Activated naive CD8-positive, alpha-beta T cell treated with anti-CD3 and anti-CD28 coated beads, Interleukin-2, amount 10 ng/mL, durations not matched to agents 7 days and 5 days (primary cell): ENCODE measurements around the gene ARHGEF1. TPM values are rescaled to one million over a fixed set of nuclear protein-coding genes. Genes with fewer than 3 reads are reported as not detected.

Experiments used
- ATAC-seq: fragments of 150-1000 bp; cut with Tn5 transposase; one replicate; pipeline ENCODE4 v1.10.0; 2021; ENCODE audit warnings: low read depth, moderate library complexity
- POLR2A ChIA-PET: fragments of 350-600 bp; sonication (Branson Sonifier 250); formaldehyde crosslinking; loops from one replicate; lab custom pipeline; 2021; ENCODE audit warnings: antibody characterized with exemption; lab: Charles Lee
- DNase-seq: peaks from one replicate; pipeline ENCODE4 v3.0.0; 2021
- H3K27ac Mint-ChIP-seq: one replicate; pipeline ENCODE4 v1.8.0; 2022; ENCODE audit warnings: mild to moderate bottlenecking, mixed read lengths
- H3K27me3 Mint-ChIP-seq: one replicate; pipeline ENCODE4 v1.8.0; 2022; ENCODE audit warnings: mild to moderate bottlenecking, moderate library complexity, mixed read lengths
- H3K36me3 Mint-ChIP-seq: one replicate; pipeline ENCODE4 v1.8.0; 2021; ENCODE audit warnings: mild to moderate bottlenecking, mixed read lengths
- H3K4me1 Mint-ChIP-seq: one replicate; pipeline ENCODE4 v1.8.0; 2021; ENCODE audit warnings: mixed read lengths
- H3K4me3 Mint-ChIP-seq: one replicate; pipeline ENCODE4 v1.8.0; 2022; ENCODE audit warnings: mild to moderate bottlenecking, moderate library complexity, mixed read lengths
- H3K9me3 Mint-ChIP-seq: one replicate; pipeline ENCODE4 v1.8.0; 2021; ENCODE audit warnings: mixed read lengths
- microRNA-seq: library from miRNA; unstranded; fragments of <30 nt; microRNA quantifications from one replicate; pipeline ENCODE4 v1.2.0, GENCODE V29; 2022
- total RNA-seq, 2 experiments: library from RNA; stranded (reverse); gene quantifications; one replicate each; pipeline ENCODE4 v1.2.3, GENCODE V29; 2021

ARHGEF1 gene
- total RNA-seq, 2 experiments from 2014 or later = 807 to 824 TPM

GRCh38 chr19:41940731-41941409 is 57.9 kb downstream of the ARHGEF1 start:
- ATAC-seq = no peak
- Mint-ChIP-seq H3K4me3 (peak overlapping the region; percentile 84), H3K27me3 (peaks cover 19% of the 10 kb centered on the region), H3K27ac (peak overlapping the region; percentile 83), H3K36me3 (no peaks in the 10 kb centered on the region), H3K4me1 (peaks cover 31% of the 10 kb centered on the region), H3K9me3 (no peaks in the 10 kb centered on the region)
- no peak for DNase-seq
- POLR2A ChIA-PET = interaction anchor here (1.1 to 1.3 kb wide), 2 partner anchors 17 to 29 kb away, joined by 4 read pairs; no protein-coding TSS in a partner anchor

- no peak for ATAC-seq
- H3K4me3 Mint-ChIP-seq = peak overlapping the region; percentile 55
- H3K27me3 Mint-ChIP-seq = peaks cover 13% of the 10 kb centered on the region
- POLR2A ChIA-PET = interaction anchor here (1.1 to 1.3 kb wide), 2 partner anchors 16 to 29 kb away, joined by 4 read pairs; no protein-coding TSS in a partner anchor
- H3K36me3 Mint-ChIP-seq = no peaks in the 10 kb centered on the region
- DNase-seq = no peak
- peaks cover 28% of the 10 kb centered on the region for H3K4me1 Mint-ChIP-seq
- no peaks in the 10 kb centered on the region for H3K9me3 Mint-ChIP-seq
- H3K27ac Mint-ChIP-seq = no peak overlapping the region
These were observed 58.6 kb downstream of the ARHGEF1 start for GRCh38 chr19:41941410-41942202.

DNA sequence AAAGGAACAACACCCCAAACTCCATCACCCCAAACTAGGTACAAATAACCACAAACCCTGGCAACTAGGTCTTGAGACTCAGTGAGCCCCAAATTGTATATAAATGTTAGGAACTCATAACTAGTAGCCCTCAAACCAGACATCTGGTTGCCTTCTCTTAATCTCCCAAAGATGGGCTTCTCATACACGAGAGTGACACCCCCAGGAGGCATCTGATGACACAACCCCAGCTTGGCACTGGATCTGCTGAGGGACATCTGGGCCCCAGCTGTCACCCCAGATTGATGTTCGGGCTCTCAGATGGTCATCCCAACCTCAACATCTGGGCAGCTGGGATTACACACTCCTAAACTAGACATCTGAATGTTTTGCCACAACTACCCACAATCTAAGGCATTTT is 61.4 kb downstream of the ARHGEF1 start:
- Mint-ChIP-seq H3K9me3 (no peaks in the 10 kb centered on the region), H3K4me3 (no peak overlapping the region), H3K36me3 (no peaks in the 10 kb centered on the region), H3K27ac (no peak overlapping the region), H3K27me3 (peaks cover 8% of the 10 kb centered on the region), H3K4me1 (peaks cover 33% of the 10 kb centered on the region)
- DNase-seq (no peak), ATAC-seq (no peak)
- POLR2A ChIA-PET = interaction anchor here (0.7 to 4.3 kb wide), 6 partner anchors 13 to 308 kb away, joined by 3 to 40 read pairs (median 6); partner anchors contain the start of gene CD79A

GRCh38 chr19:41945135-41945766 is 62.3 kb downstream of the ARHGEF1 start:
- peak; percentile 90 for ATAC-seq
- POLR2A ChIA-PET = interaction anchor here (0.6 to 4.3 kb wide), 16 partner anchors 8 to 307 kb away, joined by 3 to 40 read pairs (median 6); partner anchors contain the start of genes ARHGEF1, CD79A, RABAC1 and RPS19
- Mint-ChIP-seq H3K9me3 (no peaks in the 10 kb centered on the region), H3K36me3 (no peaks in the 10 kb centered on the region), H3K27ac (peak overlapping the region; percentile 60), H3K27me3 (peaks cover 8% of the 10 kb centered on the region), H3K4me1 (peaks cover 33% of the 10 kb centered on the region), H3K4me3 (peak overlapping the region; percentile 69)
- peak; percentile 82 for DNase-seq

DNA sequence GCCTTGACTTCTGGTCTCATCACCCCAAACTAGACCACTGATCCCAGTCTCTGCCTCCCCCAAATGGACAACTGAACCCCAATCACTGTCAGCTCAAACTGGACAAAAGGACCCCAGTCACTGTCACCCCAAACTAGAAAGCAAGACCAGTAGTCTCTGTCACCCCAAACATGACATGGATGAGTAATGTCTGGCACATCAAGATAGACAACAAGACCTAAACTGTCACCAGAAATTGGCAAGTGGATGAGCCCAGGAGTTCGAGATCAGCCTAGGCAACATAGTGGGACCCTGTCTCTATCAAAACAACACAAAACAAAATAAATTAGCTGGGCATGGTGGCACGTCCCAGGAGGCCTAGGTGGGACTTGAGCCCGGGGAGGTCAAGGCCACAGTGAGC is 64.1 kb downstream of the ARHGEF1 start:
- ATAC-seq = no peak
- DNase-seq = no peak
- Mint-ChIP-seq H3K27ac (peak overlapping the region; percentile 40), H3K4me3 (no peak overlapping the region), H3K36me3 (no peaks in the 10 kb centered on the region), H3K27me3 (no peaks in the 10 kb centered on the region), H3K9me3 (no peaks in the 10 kb centered on the region), H3K4me1 (peaks cover 30% of the 10 kb centered on the region)
- POLR2A ChIA-PET = interaction anchor here (2.5 to 3.3 kb wide), 2 partner anchors 71 to 87 kb away, joined by 8 to 28 read pairs; partner anchors contain the start of genes CD79A and RPS19

- POLR2A ChIA-PET = interaction anchor here (3.2 kb wide), 1 partner anchor 79 kb away, joined by 18 read pairs; no protein-coding TSS in a partner anchor
- H3K27me3 Mint-ChIP-seq = no peaks in the 10 kb centered on the region
- DNase-seq (peak; percentile 91), ATAC-seq (peak; percentile 80)
- H3K27ac Mint-ChIP-seq = peak overlapping the region; percentile 61
- H3K4me3 Mint-ChIP-seq = no peak overlapping the region
- no peaks in the 10 kb centered on the region for H3K9me3 Mint-ChIP-seq
- peaks cover 12% of the 10 kb centered on the region for H3K4me1 Mint-ChIP-seq
- no peaks in the 10 kb centered on the region for H3K36me3 Mint-ChIP-seq
These were observed 68.7 kb downstream of the ARHGEF1 start for GRCh38 chr19:41951686-41952172.

DNA sequence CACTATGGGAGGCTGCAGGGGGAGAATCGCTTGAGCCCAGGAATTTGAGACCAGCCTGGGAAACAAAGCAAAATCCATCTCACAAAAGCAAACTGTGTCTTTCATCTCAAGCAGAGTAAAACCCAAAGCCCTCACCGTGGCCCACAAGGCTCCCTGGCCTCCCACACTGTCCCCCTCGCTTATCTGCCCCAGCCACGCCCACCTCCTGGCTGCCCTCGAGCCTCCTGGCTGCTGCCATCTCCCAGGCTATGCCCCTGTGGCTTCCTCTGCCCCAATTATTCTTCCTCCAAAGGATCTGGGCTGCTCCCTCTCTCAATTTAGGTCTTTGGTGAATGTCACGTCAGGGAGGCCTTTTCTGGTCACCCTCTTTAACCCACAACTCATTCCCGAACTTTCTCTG is 72.5 kb downstream of the ARHGEF1 start:
- Mint-ChIP-seq H3K36me3 (no peaks in the 10 kb centered on the region), H3K27ac (peak overlapping the region; percentile 37), H3K4me1 (peaks cover 17% of the 10 kb centered on the region), H3K4me3 (no peak overlapping the region), H3K27me3 (no peaks in the 10 kb centered on the region), H3K9me3 (no peaks in the 10 kb centered on the region)
- DNase-seq = no peak
- ATAC-seq = no peak
- POLR2A ChIA-PET = no interaction called here

GRCh38 chr19:41956621-41957020 is 73.6 kb downstream of the ARHGEF1 start:
- Mint-ChIP-seq H3K36me3 (no peaks in the 10 kb centered on the region), H3K27me3 (no peaks in the 10 kb centered on the region), H3K4me3 (no peak overlapping the region), H3K4me1 (peaks cover 17% of the 10 kb centered on the region), H3K27ac (no peak overlapping the region), H3K9me3 (no peaks in the 10 kb centered on the region)
- DNase-seq (no peak), ATAC-seq (no peak)
- POLR2A ChIA-PET = interaction anchor here (1.9 to 4.0 kb wide), 3 partner anchors 79 to 96 kb away, joined by 5 to 25 read pairs (median 20); partner anchors contain the start of genes CD79A and RPS19

Small RNA genes within 50 kb of the gene (microRNA-seq; reads per million reads assigned to microRNA genes)
- gene MIR6797 = not detected

Other genes with a start within 250 kb of the ARHGEF1 start
- gene CEACAM7, start 194.9 kb upstream of the ARHGEF1 start, total RNA-seq = not detected
- gene CEACAM5, start 174.6 kb upstream of the ARHGEF1 start, total RNA-seq = not detected
- gene CEACAM6, start 127.7 kb upstream of the ARHGEF1 start, total RNA-seq = not detected
- gene CEACAM3, start 86.6 kb upstream of the ARHGEF1 start, total RNA-seq = not detected
- not detected for gene LYPD4, start 38.5 kb upstream of the ARHGEF1 start, total RNA-seq
- not detected for gene DMRTC2, start 38.1 kb upstream of the ARHGEF1 start, total RNA-seq
- 1,000 to 10,000 TPM; 3,237 to 3,326 TPM for gene RPS19, start 22.9 kb upstream of the ARHGEF1 start, total RNA-seq
- gene CD79A, start 5.9 kb upstream of the ARHGEF1 start, total RNA-seq = 10 to 100 TPM; 28.0 to 29.8 TPM
- gene ERFL, start 45.3 kb downstream of the ARHGEF1 start, total RNA-seq = 1 to 10 TPM; 4.3 to 4.5 TPM
- gene RABAC1, start 76.1 kb downstream of the ARHGEF1 start, total RNA-seq = 10 to 100 TPM; 85.3 to 87.3 TPM
- gene ATP1A3, start 111.0 kb downstream of the ARHGEF1 start, total RNA-seq = 1 to 10 TPM; 4.5 to 7.1 TPM
- under 1 TPM; 0.44 to 0.79 TPM for gene GRIK5, start 187.0 kb downstream of the ARHGEF1 start, total RNA-seq
- gene ZNF574, start 193.0 kb downstream of the ARHGEF1 start, total RNA-seq = 10 to 100 TPM; 17.6 to 18.9 TPM
- 10 to 100 TPM; 33.0 to 33.9 TPM for gene POU2F2, start 249.3 kb downstream of the ARHGEF1 start, total RNA-seq